CD4-positive, alpha-beta T cell treated with Interleukin-2 at 100 ng/mL for 4 hours (primary cell): Measurements from ENCODE around the gene SV2A.
"Not testable (repeated sequence)": the region's sequence is repeated elsewhere in the genome, so short reads cannot be mapped to it uniquely, and the experiment has no call there.

Source experiments
- DNase-seq: peaks from one replicate; pipeline ENCODE4 v3.0.0-alpha.2; 2020; ENCODE audit warnings: low spot score

The SV2A gene, protein sequence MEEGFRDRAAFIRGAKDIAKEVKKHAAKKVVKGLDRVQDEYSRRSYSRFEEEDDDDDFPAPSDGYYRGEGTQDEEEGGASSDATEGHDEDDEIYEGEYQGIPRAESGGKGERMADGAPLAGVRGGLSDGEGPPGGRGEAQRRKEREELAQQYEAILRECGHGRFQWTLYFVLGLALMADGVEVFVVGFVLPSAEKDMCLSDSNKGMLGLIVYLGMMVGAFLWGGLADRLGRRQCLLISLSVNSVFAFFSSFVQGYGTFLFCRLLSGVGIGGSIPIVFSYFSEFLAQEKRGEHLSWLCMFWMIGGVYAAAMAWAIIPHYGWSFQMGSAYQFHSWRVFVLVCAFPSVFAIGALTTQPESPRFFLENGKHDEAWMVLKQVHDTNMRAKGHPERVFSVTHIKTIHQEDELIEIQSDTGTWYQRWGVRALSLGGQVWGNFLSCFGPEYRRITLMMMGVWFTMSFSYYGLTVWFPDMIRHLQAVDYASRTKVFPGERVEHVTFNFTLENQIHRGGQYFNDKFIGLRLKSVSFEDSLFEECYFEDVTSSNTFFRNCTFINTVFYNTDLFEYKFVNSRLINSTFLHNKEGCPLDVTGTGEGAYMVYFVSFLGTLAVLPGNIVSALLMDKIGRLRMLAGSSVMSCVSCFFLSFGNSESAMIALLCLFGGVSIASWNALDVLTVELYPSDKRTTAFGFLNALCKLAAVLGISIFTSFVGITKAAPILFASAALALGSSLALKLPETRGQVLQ

DNA sequence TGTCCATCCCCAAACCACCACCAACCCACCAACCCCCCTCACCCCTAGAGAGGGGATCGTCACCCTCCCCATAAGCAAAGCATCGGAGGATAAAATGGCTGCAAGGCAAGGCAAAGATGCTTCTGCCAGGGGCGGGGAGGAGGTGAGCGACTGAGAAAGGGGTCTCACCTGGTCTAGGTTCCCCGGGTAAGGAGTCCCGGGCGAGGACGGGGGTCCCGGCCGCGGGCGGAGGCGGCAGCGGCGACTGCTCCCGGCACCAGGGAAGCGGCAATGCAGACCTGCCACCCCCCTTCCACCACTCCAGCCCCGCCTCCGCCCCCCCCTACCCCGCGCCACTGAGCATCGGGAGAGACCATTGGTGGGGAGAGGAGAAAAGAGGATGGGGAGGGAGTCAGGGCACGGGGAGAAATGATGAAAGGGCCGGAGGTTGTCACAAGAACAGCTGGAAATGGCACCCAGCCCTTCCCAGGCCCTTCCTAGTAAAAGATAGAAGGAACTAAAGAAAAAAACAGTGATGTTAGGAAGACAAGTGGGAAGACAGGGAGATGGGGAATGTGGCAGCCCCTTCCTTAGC lies at the start of gene SV2A:
Gene SV2A (minus strand): TSS at position 274 of the 574 bp plus-strand sequence. CDS start 4,004 bp downstream, outside the sequence.
- peak; percentile 20 for DNase-seq

DNA sequence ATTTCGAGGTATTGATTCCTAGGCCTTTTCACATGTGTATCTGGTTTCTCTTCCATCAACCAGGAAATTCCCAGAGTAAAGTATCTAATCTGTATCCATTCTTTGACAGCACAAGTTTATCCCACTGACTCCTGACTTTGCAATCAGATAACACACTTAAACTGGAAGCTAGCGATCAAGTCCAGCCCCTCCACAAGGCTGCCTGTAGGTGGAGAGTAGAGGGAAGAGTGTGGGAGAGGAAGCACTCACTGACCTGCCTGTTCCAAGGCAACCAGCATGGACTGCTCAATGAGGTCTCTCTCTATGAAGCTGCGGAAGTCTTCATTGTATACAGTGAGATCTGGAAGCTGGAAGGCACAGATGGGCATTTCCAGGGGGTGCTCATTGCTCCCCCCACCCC lies 49.4 kb upstream of the SV2A start:
- DNase-seq = no peak

DNA sequence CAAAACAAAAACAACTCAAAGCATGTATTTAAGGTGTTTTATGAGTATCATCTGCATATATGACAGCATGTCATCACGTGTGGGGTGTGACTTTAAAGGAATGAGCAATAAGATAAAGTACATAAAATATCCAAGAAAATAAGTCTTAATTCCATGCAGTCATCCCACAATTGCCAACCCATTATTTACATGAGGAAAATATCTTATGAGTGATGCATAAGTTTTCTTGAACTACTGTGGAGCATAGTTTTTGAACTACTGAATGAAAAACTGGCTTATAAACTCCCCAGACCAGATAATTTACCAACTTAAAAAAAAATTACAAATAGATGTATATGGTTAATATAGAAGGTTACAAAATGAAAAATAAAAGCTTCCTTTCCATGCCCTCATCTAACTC lies 48.8 kb upstream of the SV2A start:
- DNase-seq = no peak

DNA sequence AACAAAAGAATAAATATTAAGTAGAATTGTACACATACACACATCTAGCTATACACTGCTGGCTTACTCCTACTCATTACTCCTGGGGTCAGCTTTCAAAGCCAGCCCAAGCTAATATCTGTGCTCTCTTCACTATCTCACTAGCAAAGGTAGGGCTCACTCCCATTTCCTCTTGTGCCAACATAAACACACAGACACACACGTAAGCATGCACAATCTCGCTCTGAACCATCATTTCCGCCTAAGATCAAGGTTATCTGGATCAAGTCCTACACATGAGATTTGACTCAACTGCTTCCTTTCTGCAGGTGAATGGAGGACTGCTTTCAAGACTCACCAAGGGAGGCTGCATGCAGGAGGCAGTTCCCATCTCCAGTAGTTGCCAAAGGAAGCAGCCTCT lies 47.8 kb upstream of the SV2A start:
- peak; percentile 2 for DNase-seq

DNA sequence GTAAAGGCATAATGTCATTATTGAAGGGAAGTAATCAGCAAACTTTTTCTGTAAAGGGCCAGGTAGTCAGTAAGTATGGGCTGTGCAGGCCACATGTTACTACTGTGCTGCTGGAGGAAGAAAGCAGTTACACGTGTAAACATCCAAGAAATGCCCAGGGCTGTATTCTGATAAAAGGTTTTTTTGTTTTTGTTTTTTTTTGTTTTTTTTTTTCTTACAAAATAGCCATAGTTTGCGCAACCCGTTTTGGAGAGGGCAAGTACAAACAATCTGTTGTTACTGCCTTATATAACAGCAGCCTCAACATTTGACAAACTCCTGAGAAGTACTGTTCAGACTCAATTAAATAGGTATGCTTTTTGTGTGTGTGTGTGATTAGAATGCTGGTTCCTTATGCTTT lies 45.7 kb upstream of the SV2A start:
- DNase-seq = no peak

DNA sequence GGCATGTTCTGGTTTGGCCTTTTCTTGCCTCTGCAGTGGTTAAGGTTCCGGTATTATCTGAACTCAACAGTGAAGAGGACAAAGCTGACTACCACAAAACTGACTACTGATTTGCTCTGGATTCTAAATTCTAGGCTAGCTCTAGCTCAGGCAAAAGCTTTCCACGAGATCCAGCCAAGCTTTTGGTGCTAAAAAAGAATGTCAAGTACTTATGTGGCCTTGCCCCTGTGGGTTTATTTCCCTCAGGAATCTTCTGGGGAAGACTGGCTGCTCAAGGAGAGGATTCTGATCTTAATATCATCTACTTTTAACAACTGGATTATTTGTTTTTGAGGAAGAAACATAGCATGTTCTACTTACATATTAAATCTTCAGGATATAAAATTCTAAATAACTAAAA lies 45.1 kb upstream of the SV2A start:
- no peak for DNase-seq

DNA sequence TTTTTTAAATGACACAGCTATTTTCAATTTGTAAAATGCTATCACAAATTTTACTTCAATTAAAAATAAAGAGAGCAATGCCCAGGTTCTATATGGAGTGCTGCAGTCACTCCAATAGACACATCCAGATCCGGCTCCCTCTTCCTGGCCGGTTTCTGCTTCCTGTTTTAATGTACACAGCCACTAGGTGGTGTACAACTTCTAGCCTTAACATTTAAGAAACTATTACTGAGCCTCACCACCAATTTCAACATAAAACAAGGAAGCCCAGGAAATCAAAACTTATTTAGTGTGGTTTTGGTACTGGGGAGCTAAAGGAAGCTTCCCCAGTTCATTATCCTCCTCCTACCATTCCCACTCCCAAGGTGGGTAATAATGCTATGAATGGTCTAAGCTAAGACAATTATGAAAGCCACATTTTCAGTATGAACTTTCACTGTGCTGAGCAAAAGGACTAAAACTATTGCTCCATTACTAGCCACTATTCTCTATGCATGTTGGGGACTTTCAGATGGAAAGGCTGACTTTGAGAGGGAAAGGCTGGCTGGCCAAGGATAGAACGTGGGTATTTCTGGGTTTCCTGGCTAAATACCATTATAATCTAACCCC lies 44.5 kb upstream of the SV2A start:
- peak; percentile 73 for DNase-seq

DNA sequence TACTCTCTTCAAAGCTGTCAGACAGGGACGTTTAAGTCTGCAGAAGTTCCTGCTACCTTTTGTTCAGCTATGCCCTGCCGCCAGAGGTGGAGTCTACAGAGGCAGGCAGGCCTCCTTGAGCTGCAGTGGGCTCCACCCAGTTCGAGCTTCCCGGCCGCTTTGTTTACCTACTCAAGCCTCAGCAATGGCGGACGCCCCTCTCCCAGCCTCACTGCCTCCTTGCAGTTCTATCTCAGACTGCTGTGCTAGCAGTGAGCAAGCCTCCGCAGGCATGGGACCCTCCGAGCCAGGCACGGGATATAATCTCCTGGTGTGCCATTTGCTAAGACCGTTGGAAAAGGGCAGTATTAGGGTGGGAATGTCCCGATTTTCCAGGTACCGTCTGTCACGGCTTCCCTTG lies 39.9 kb upstream of the SV2A start:
- not testable (repeated sequence) for DNase-seq

DNA sequence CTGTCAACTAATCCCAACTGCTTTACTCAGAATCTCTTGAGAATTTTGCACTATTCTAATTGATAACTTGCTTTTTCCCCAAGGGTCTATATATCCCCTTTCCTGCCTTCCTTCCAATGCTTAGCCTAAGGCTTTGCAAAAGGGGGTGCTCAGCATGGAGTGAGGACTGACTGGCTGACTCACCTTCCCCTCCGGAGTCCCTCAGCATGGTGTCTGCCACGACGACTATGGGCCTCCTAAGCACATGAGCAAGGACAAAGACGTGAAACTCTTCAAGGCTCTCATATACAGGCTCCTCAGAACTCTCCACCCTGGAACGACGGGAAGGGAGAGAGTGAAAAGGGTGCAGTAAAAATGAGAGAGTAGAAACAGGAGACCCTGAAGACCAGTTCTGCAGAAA lies 32.3 kb upstream of the SV2A start:
- DNase-seq = no peak

DNA sequence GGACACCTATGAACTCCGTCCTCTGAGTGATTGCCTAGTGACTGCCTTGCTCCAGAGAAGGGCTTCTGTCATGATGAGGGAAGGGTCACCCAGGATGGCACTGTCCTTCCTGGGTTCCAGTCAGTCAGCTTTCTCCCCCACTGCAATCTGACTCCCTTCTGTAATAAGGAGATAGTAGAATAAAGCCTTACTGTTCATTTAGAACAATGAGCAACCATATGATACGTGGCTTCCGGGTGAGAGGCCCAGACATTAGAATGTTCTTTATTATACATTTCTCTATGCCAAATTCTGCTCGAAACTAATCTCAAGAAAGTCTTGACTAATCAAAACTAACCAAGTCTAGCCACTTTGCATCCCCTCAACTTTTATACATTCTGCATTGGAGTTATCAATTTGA lies 27.6 kb upstream of the SV2A start:
- no peak for DNase-seq

DNA sequence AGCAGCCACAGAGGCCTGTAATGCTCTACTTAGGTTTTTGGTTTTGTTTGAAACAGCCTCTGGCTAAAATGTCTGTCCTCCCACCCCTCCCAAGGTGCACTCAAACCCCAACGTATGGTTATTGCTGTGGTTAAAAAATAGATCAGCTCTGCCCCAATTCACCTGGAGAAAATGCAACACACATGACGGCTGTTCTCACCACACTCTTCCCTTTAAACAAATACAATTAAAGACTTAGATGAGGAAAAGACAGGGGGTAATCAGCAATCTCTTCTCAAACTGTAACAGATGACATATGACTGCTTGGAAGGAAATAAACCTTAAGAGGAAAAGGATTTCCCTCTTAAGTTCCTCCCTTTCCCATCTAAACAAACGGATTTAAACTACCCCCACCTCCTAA lies 25.2 kb upstream of the SV2A start:
- no peak for DNase-seq

DNA sequence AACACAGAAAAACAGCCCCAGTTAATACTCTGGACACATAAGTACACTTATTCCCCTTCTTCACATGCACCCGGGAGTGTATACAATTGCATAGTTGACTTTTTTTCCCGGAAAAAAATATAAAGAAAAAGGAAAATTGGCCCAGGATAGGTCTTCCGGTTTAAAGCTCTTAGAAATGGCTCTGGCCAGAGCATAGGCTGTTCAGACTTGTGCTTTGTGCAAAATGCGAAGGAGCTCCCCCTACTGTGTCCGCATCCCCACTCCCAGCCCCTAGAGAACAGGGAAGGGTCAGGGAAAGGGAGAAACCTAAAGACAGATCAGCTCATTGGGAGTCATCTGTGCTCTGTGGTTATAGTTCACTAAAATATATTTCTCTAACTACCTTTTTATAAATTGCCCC lies 24.6 kb upstream of the SV2A start:
- no peak for DNase-seq

DNA sequence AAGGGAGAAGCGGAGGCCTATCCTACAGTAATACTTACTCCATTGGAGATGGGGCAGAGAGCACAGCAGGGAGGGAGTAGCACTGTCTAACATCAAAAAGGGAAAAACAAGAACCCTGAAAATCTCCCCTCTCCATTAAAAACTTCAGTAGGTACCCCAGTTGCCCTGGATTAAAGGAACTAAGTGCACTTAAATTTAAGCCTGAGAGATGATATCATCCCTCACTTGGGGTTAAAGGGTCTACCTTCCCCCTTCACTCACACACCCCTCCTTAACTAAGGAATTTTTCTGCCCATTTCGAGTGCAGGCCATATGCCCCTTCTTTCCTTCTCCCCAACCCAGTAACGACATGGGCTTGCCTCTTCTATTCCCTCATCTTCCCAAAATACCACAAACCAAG lies 22.8 kb upstream of the SV2A start:
- DNase-seq = no peak

DNA sequence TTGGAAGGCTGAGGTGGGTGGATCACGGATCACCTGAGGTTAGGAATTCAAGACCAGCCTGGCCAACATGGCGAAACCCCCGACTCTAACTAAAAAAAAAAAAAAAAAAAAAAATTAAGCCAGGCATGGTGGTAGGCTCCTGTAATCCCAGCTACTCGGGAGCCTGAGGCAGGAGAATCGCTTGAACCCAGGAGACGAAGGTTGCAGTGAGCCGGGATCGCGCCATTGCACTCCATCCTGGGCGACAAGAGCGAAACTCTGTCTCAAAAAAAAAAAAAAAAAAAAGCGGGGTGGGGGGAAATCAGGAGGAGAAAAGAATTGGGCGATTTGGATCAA lies 21.0 kb upstream of the SV2A start:
- not testable (repeated sequence) for DNase-seq

DNA sequence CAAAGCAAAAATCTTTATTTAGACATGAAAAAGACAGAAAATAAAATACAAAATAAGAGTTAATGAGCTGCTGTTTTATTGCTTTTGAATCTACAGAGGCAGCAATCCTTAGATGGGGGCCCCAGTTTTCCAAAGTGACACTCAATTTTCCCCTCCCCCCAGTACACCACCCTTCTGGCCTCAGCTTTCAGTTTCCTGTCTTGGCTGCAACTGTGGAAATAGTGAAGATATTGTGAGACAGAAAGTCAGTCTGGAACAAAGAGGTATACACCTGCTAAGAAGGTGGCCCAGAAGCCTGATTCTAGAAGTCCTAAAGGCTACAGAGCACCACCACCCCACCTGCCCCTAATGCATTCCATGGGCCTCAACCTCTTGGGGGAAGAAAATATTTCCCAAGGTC lies 20.1 kb upstream of the SV2A start:
- DNase-seq = no peak

DNA sequence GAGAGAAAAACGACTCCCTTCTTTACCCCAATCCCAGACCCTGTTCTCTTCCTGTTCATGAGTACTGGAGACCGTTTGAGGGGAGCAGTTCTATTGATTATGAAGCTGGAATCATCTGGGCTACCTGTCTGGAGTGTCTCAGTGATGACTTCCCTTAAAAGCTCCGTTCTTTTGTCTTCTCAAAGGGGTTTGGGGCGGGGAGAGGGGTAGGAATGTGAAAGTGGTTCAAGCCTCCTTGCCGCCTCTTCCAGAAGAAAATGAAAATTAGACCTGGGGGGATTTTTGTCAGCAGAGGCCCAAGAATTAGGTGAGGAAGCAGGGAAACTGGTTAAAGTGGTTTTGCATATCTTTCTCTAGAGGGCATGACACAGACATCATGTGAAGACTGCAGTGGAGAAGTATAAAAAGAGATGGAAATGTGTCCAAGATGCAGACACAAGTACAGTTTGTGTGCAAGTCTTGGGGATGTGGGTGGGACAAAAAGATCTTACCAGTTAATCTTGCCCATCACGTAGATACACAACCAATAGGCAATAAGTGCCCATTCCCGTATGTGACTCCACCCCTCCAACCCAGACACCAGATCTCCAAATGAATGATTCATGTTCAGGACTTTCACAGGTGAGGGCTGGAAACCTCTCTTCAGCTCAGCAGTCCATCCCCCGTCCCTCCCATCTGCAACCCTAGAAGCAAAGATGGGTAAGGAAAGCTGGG lies 19.5 kb upstream of the SV2A start:
- DNase-seq = no peak

DNA sequence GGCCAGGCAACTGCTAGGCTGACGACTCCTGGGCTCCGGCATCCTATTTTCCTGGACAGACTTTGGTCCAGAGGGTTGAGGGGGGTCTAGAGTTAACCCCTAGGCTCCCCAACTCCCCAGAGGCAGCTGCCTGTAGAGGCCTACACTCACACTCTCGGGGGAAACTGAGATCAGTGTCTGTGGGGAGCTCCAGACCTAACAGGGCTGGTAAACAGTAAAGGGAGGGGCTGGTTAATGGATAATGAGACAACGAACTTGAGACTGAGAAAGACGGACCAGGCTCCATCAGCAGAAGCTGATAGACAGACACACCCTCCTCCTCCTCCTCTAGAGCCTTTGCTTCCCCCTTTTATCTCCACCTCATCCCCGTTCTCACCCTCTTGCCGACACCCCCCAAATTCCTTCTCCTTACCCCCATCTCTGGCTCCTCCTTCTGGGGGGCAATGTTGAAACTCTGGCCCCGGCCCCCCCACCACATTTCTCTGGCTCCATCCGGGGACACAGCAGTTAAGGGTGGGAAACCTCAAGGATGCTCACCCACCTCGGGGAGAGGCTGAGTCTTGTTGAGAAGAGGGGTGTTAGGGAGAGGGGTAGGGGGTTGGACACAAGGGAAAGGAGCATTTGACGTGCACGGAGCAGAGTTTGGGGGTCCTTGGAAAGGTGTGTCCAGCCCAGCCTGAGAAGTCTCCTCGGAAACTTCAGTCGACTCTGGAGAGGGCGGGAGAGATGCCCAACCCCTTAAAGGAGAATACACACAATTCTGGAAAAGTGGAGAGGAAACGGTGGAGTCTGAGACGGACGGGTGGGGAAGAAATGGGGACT lies 18.7 kb upstream of the SV2A start, which contains the start of gene MTMR11:
Gene MTMR11 (minus strand): TSS at position 710 of the 822 bp plus-strand sequence. CDS start 232 bp downstream, at position 478.
- DNase-seq = no peak

DNA sequence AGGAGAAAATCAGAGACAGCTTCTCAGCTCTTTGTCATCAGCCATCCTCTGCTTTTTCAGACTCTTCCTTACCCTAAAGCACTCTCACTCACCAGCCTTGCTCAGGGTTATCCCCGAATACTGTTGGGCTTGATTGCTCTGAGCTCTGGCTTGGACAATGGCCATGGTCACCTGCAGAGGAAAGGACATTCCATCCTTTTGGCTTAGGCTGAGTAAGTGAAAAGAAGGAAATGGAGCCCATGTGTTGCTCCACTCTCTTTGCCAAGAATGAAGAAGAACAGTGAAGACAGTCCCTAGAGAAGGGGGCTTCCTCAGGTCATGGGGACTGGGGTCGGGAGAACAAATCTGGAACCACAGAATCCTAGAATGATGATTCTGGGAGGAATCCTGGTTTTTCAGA lies 16.7 kb upstream of the SV2A start:
- no peak for DNase-seq

DNA sequence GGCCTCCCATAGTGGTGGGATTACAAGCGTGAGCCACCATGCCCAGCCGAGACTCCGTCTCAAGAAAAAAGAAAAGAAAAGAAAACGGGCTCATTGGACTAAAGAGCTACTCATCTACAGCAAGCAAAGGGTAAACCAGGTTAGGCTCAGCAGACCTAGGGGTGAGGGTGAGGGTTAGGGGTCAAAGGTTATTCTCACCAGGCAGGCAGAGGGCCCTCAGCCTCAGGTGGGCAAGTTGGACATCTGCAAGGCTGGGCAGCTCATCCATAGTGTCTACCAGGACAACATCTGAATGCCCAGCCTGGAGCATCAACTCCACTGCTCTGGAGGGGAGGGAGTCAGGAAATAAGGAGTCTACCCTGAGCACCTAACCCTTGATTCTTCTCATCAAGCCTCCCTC lies 15.6 kb upstream of the SV2A start:
- no peak for DNase-seq

DNA sequence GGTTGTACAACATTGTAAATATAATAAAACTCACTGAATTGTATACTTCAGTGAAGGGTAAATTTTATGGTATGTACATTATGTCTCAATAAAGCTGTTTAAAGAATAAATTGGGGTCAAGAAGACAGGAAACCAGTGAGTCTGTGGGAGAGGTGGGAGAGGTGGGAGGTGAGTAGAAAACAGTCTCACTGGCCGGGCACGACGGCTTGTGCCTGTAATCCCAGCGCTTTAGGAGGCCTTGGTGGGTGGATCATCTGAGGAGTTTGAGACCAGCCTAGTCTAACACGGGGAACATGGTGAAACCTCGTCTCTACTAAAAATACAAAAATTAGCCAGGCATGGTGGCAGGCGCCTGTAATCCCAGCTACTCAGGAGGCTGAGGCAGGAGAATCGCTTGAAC lies 14.8 kb upstream of the SV2A start:
- no peak for DNase-seq

DNA sequence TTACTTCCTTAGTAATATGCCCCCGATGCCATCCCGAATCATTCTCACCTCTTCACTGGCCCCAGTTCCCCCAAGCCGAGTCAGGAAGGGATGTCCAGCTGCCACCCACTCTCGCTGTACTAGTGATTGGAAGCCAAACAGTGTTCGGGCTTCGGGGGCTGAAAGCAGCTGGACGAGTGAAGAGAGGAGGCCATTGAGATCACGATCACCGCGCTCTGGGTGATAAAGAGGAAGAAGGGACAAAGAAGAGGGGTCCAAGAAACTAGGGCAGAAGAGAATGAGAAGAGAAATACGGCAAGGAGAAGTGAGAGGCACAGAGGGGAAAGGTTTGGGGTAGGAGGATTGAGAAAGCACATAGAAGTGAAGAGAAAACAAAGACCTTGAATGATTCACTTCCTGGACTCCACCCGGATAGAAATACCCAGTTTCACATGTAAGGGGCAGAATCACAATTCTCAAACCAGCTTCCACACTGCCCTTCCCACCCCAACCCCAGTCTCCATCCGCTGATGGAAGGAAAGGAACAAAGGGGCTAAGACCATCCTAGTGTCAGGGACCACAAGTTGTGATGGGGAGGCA lies 13.7 kb upstream of the SV2A start:
- DNase-seq = no peak
